VCaP (cell line): Measurements from ENCODE around the gene ANHX.

Experiments
- H3K27ac ChIP-seq: fragments of 450-650 bp; 2 replicates; pipeline ENCODE4 v1.5.1; 2017
- CTCF ChIP-seq: fragments of 450-650 bp; conservative IDR thresholded peaks from 2 replicates; pipeline ENCODE4 v1.5.1; 2017; ENCODE audit warnings: mild to moderate bottlenecking, moderate library complexity

Gene ANHX

GRCh38 chr12:133233993-133234564 is 1.6 kb downstream of the ANHX start:
- no peak overlapping the region for H3K27ac ChIP-seq
- no peak for TF ChIP-seq CTCF

- TF ChIP-seq CTCF: no peak
- H3K27ac ChIP-seq: no peak overlapping the region
These were observed 2.7 kb downstream of the ANHX start for GRCh38 chr12:133233006-133233405.

GRCh38 chr12:133231001-133231400 is 4.7 kb downstream of the ANHX start:
- no peak for TF ChIP-seq CTCF
- no peak overlapping the region for H3K27ac ChIP-seq

GRCh38 chr12:133227281-133227852 is 8.3 kb downstream of the ANHX start:
- no peak for TF ChIP-seq CTCF
- H3K27ac ChIP-seq: no peak overlapping the region

- TF ChIP-seq CTCF: no peak
- H3K27ac ChIP-seq: no peak overlapping the region
These were observed 9.0 kb downstream of the ANHX start for GRCh38 chr12:133226690-133227089.

GRCh38 chr12:133225527-133225926 is 10.2 kb downstream of the ANHX start:
- no peak for TF ChIP-seq CTCF
- no peak overlapping the region for H3K27ac ChIP-seq

- no peak overlapping the region for H3K27ac ChIP-seq
- no peak for TF ChIP-seq CTCF
These were observed 13.5 kb downstream of the ANHX start for GRCh38 chr12:133222211-133222610.
